ENCODE results near the gene TMSB4X.

DNA sequence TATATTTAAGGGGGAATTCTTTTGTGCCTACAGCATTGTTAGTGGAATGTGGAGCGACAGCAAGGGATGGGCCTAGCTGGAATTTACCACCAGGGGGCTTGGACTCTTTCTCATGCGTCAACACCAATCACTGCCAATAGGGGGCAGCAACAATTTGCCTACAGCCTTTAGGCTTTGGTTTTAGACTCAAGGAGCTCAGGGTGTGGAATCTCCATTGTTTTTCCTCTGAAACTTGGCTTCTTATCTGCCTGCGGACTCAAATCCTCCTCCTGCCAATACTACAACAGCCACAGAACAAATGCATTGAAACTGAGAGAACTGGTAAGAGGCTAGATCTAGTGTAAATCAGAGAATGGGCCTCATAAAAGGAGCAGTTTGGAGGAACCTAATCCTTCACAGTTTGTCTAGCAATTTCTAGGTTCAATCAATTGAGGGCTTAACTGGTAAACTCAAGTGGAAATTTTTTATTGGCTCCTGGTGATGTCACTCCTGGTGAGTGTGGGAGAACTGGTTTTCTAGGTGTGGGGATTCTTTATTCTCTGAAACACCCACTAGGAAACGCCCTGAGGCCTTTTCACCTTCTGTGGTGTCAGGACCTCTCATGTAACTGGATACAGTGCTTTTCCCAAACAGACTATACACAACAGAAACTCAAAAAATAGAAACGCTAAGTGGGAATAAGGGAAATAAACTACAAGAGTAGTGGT, 27.9 kb upstream of the TMSB4X start:
- TF ChIP-seq, protein P1, sequence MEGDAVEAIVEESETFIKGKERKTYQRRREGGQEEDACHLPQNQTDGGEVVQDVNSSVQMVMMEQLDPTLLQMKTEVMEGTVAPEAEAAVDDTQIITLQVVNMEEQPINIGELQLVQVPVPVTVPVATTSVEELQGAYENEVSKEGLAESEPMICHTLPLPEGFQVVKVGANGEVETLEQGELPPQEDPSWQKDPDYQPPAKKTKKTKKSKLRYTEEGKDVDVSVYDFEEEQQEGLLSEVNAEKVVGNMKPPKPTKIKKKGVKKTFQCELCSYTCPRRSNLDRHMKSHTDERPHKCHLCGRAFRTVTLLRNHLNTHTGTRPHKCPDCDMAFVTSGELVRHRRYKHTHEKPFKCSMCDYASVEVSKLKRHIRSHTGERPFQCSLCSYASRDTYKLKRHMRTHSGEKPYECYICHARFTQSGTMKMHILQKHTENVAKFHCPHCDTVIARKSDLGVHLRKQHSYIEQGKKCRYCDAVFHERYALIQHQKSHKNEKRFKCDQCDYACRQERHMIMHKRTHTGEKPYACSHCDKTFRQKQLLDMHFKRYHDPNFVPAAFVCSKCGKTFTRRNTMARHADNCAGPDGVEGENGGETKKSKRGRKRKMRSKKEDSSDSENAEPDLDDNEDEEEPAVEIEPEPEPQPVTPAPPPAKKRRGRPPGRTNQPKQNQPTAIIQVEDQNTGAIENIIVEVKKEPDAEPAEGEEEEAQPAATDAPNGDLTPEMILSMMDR (IDR thresholded peaks at IDR 0.05; ENCODE audit: low read length), result peak; percentile 96
- no peak for TF ChIP-seq EZH2 (IDR thresholded peaks at IDR 0.05; ENCODE audit: borderline replicate concordance, low read length)
